ENCODE results near the gene LMNA. TPM values are rescaled to one million over a fixed set of nuclear protein-coding genes. Genes with fewer than 3 reads are reported as not detected.

The LMNA gene
- total RNA-seq, 1 donor from 2014 or later: 429 TPM

GRCh38 chr1:156143765-156144489, 29.4 kb downstream of the LMNA start:
- DNase-seq: no peak

- DNase-seq: no peak
Measured at GRCh38 chr1:156144742-156145141, 30.2 kb downstream of the LMNA start.

- no peak for DNase-seq
Measured at GRCh38 chr1:156145650-156146019, 31.1 kb downstream of the LMNA start.

GRCh38 chr1:156146020-156146768, 31.7 kb downstream of the LMNA start:
- DNase-seq: peak; percentile 79

- no peak for DNase-seq
Measured at GRCh38 chr1:156146769-156147405, 32.4 kb downstream of the LMNA start.

GRCh38 chr1:156148216-156148615, 33.7 kb downstream of the LMNA start:
- DNase-seq: no peak

- DNase-seq: peak; percentile 6
Measured at GRCh38 chr1:156149374-156150332, 35.1 kb downstream of the LMNA start.

GRCh38 chr1:156150333-156151011, 36.0 kb downstream of the LMNA start:
- no peak for DNase-seq

GRCh38 chr1:156151093-156151688, 36.7 kb downstream of the LMNA start:
- no peak for DNase-seq

GRCh38 chr1:156152628-156153027, 38.1 kb downstream of the LMNA start:
- no peak for DNase-seq

- DNase-seq: no peak
Measured at GRCh38 chr1:156153362-156153761, 38.9 kb downstream of the LMNA start, which contains the start of gene SEMA4A. Gene SEMA4A (plus strand): TSS chr1:156153585. CDS start chr1:156154579, 994 bp downstream.

- DNase-seq: no peak
Measured at GRCh38 chr1:156154317-156154749, 39.8 kb downstream of the LMNA start.

GRCh38 chr1:156155756-156156510, 41.4 kb downstream of the LMNA start:
- no peak for DNase-seq

- DNase-seq: no peak
Measured at GRCh38 chr1:156157506-156157905, 43.0 kb downstream of the LMNA start.

- DNase-seq: no peak
Measured at GRCh38 chr1:156157966-156158365, 43.5 kb downstream of the LMNA start.

- no peak for DNase-seq
Measured at GRCh38 chr1:156160000-156160742, 45.7 kb downstream of the LMNA start.

GRCh38 chr1:156160743-156161171, 46.2 kb downstream of the LMNA start:
- peak; percentile 65 for DNase-seq

- DNase-seq: no peak
Measured at GRCh38 chr1:156162430-156163037, 48.0 kb downstream of the LMNA start.

GRCh38 chr1:156163712-156164111, 49.2 kb downstream of the LMNA start:
- no peak for DNase-seq

All from skin of body (tissue), 2 donors.